Stomach smooth muscle (tissue), 2 donors: ENCODE measurements around the gene OSBPL9.
"Not testable (repeated sequence)": the region's sequence is repeated elsewhere in the genome, so short reads cannot be mapped to it uniquely, and the experiment has no call there.

ENCODE experiments used
- H3K27ac ChIP-seq: one replicate; pipeline ENCODE4 v1.7.0; 2013; ENCODE audit warnings: mild to moderate bottlenecking, low read length, inconsistent platforms
- H3K27me3 ChIP-seq, 2 donors: one replicate each; pipeline ENCODE4 v1.7.0; 2013; ENCODE audit warnings: low read length in 2 of 2; ENCODE audit not compliant: insufficient read depth in 2 of 2, control insufficient read depth in 1 of 2
- H3K36me3 ChIP-seq, 2 donors: one replicate each; pipeline ENCODE4 v1.7.0; 2013; ENCODE audit warnings: low read length in 2 of 2; ENCODE audit not compliant: control insufficient read depth in 2 of 2, insufficient read depth in 2 of 2
- H3K4me1 ChIP-seq: one replicate; pipeline ENCODE4 v1.7.0; 2013; ENCODE audit warnings: low read length; ENCODE audit not compliant: control insufficient read depth, insufficient read depth
- H3K4me3 ChIP-seq, 2 donors: one replicate each; pipeline ENCODE4 v1.7.0; 2013; ENCODE audit warnings: low read length in 2 of 2
- H3K9ac ChIP-seq, 2 donors: one replicate each; pipeline ENCODE4 v1.7.0; 2013; ENCODE audit warnings: low read length in 2 of 2, mild to moderate bottlenecking in 1 of 2
- H3K9me3 ChIP-seq, 2 donors: one replicate each; pipeline ENCODE4 v1.7.0; 2013; ENCODE audit warnings: low read length in 2 of 2; ENCODE audit not compliant: control insufficient read depth in 2 of 2
- donor health status: healthy.
- donor health status: Pancreatic carcinoma.

Gene OSBPL9

GRCh38 chr1:51729156-51729823 lies 112.4 kb downstream of the OSBPL9 start:
- Histone ChIP-seq H3K36me3 (no peaks in the 10 kb centered on the region), H3K9ac (peak overlapping the region; percentile 5 to 9), H3K9me3 (no peaks in the 10 kb centered on the region), H3K4me1 (peaks cover 13% of the 10 kb centered on the region), H3K27me3 (peaks cover 0 to 3% of the 10 kb centered on the region in 2 donors), H3K4me3 (peak overlapping the region; percentile 56 to 77), H3K27ac (no peak overlapping the region)

GRCh38 chr1:51729824-51730301 lies 113.0 kb downstream of the OSBPL9 start:
- Histone ChIP-seq H3K4me3 (peak overlapping the region; percentile 56 to 77), H3K27ac (no peak overlapping the region), H3K4me1 (peaks cover 13% of the 10 kb centered on the region), H3K36me3 (no peaks in the 10 kb centered on the region), H3K27me3 (peaks cover 0 to 3% of the 10 kb centered on the region in 2 donors), H3K9ac (peak overlapping the region in 1 of 2 donors; percentile 9), H3K9me3 (no peaks in the 10 kb centered on the region)

- Histone ChIP-seq H3K4me1 (peaks cover 13% of the 10 kb centered on the region), H3K9me3 (no peaks in the 10 kb centered on the region), H3K4me3 (no peak overlapping the region), H3K27ac (no peak overlapping the region), H3K9ac (no peak overlapping the region), H3K36me3 (no peaks in the 10 kb centered on the region), H3K27me3 (peaks cover 0 to 3% of the 10 kb centered on the region in 2 donors)
These were observed 115.1 kb downstream of the OSBPL9 start for GRCh38 chr1:51731998-51732397.

- peaks cover 0 to 3% of the 10 kb centered on the region in 2 donors for H3K27me3 ChIP-seq
These were observed 116.0 kb downstream of the OSBPL9 start for GRCh38 chr1:51732701-51733425.

GRCh38 chr1:51733426-51733774 lies 116.5 kb downstream of the OSBPL9 start:
- H3K36me3 ChIP-seq, H3K27ac ChIP-seq, H3K27me3 ChIP-seq, H3K9ac ChIP-seq, H3K9me3 ChIP-seq, H3K4me3 ChIP-seq: not testable (repeated sequence)
- peaks cover 11% of the 10 kb centered on the region for H3K4me1 ChIP-seq

More at GRCh38 chr1:51732701-51733425, 116.0 kb downstream of the OSBPL9 start:
- peaks cover 13% of the 10 kb centered on the region for H3K4me1 ChIP-seq
- H3K27ac ChIP-seq = no peak overlapping the region
- no peak overlapping the region for H3K4me3 ChIP-seq
- no peaks in the 10 kb centered on the region for H3K36me3 ChIP-seq
- no peaks in the 10 kb centered on the region for H3K9me3 ChIP-seq
- H3K9ac ChIP-seq = no peak overlapping the region

- H3K27me3 ChIP-seq = no peaks in the 10 kb centered on the region
- H3K4me3 ChIP-seq = no peak overlapping the region
- H3K27ac ChIP-seq = no peak overlapping the region
- no peaks in the 10 kb centered on the region for H3K9me3 ChIP-seq
- H3K36me3 ChIP-seq = no peaks in the 10 kb centered on the region
- no peak overlapping the region for H3K9ac ChIP-seq
- peaks cover 5% of the 10 kb centered on the region for H3K4me1 ChIP-seq
These were observed 117.1 kb downstream of the OSBPL9 start for GRCh38 chr1:51733793-51734522.

- H3K4me1 ChIP-seq = no peaks in the 10 kb centered on the region
- no peak overlapping the region for H3K27ac ChIP-seq
These were observed 118.2 kb downstream of the OSBPL9 start for GRCh38 chr1:51734896-51735745.

GRCh38 chr1:51735746-51736254 lies 118.9 kb downstream of the OSBPL9 start:
- no peaks in the 10 kb centered on the region for H3K36me3 ChIP-seq
- no peaks in the 10 kb centered on the region for H3K27me3 ChIP-seq
- H3K4me3 ChIP-seq = no peak overlapping the region
- no peaks in the 10 kb centered on the region for H3K9me3 ChIP-seq
- no peak overlapping the region for H3K9ac ChIP-seq
- H3K4me1 ChIP-seq = no peaks in the 10 kb centered on the region
- no peak overlapping the region for H3K27ac ChIP-seq

More at GRCh38 chr1:51734896-51735745, 118.2 kb downstream of the OSBPL9 start:
- H3K9me3 ChIP-seq = no peaks in the 10 kb centered on the region
- no peak overlapping the region for H3K9ac ChIP-seq
- no peak overlapping the region for H3K4me3 ChIP-seq
- no peaks in the 10 kb centered on the region for H3K36me3 ChIP-seq
- H3K27me3 ChIP-seq = no peaks in the 10 kb centered on the region

GRCh38 chr1:51736702-51737101 lies 119.8 kb downstream of the OSBPL9 start:
- Histone ChIP-seq H3K9ac (no peak overlapping the region), H3K27ac (no peak overlapping the region), H3K4me3 (no peak overlapping the region), H3K27me3 (no peaks in the 10 kb centered on the region), H3K4me1 (no peaks in the 10 kb centered on the region), H3K9me3 (no peaks in the 10 kb centered on the region), H3K36me3 (no peaks in the 10 kb centered on the region)

- H3K27ac ChIP-seq = no peak overlapping the region
- no peaks in the 10 kb centered on the region for H3K27me3 ChIP-seq
- H3K36me3 ChIP-seq = no peaks in the 10 kb centered on the region
- H3K4me3 ChIP-seq = no peak overlapping the region
- H3K9me3 ChIP-seq = no peaks in the 10 kb centered on the region
- no peak overlapping the region for H3K9ac ChIP-seq
- H3K4me1 ChIP-seq = no peaks in the 10 kb centered on the region
These were observed 121.8 kb downstream of the OSBPL9 start for GRCh38 chr1:51738681-51739080.
